LNCAP (cell line): ENCODE measurements around the gene GALNT10.

ENCODE experiments used
- CTCF ChIP-seq: fragments of 450-650 bp; IDR thresholded peaks from 2 replicates; pipeline ENCODE4 v1.5.1; 2017; ENCODE audit warnings: mild to moderate bottlenecking

GALNT10 gene

GRCh38 chr5:154320224-154321089, 129.9 kb downstream of the GALNT10 start:
- no peak for TF ChIP-seq CTCF

GRCh38 chr5:154321546-154321945, 131.0 kb downstream of the GALNT10 start:
- no peak for TF ChIP-seq CTCF

GRCh38 chr5:154324033-154324432, 133.5 kb downstream of the GALNT10 start:
- no peak for TF ChIP-seq CTCF

GRCh38 chr5:154325566-154325965, 135.0 kb downstream of the GALNT10 start:
- TF ChIP-seq CTCF, result no peak

GRCh38 chr5:154329062-154329461, 138.5 kb downstream of the GALNT10 start:
- TF ChIP-seq CTCF, result no peak

GRCh38 chr5:154329519-154330040, 139.0 kb downstream of the GALNT10 start:
- no peak for TF ChIP-seq CTCF

- no peak for TF ChIP-seq CTCF
Observed at GRCh38 chr5:154330097-154330667, 139.6 kb downstream of the GALNT10 start.
